K562 (cell line): ENCODE data around the gene IGF1R. TPM values are rescaled to one million over a fixed set of nuclear protein-coding genes. Genes with fewer than 3 reads are reported as not detected.

ENCODE experiments used
- ATAC-seq: fragments of 200-7000 bp; cut with Tn5 transposase; 3 replicates; pipeline ENCODE4 v1.9.1; 2020; ENCODE audit warnings: moderate library complexity
- BruUV-seq: library from RNA; stranded (reverse); fragments of 400-500 nt; replicated peaks from 2 replicates; lab custom pipeline; 2021; lab: Mats Ljungman, UMichigan
- CTCF ChIA-PET: fragments of 300-600 bp; formaldehyde crosslinking; extraction: SDS; loops from one replicate; lab custom pipeline; 2021; ENCODE audit warnings: low intra/inter-chr PET ratio; lab: Yijun Ruan, JAX
- POLR2A ChIA-PET: fragments of 300-600, 350-650 bp; sonication (Branson Sonifier 250); formaldehyde crosslinking; extraction: SDS; loops from one replicate; lab custom pipeline; 2021; ENCODE audit warnings: antibody characterized with exemption, inconsistent platforms; lab: Yijun Ruan, JAX
- DNase-seq, 4 experiments: peaks; one replicate each; pipeline versions ENCODE4 v3.0.0 to v3.0.0-alpha.2; 2011 to 2018; ENCODE audit warnings: low spot score in 3 of 4, mixed read lengths in 3 of 4; ENCODE audit errors: extremely low read depth in 1 of 4
- FAIRE-seq: peaks from 2 replicates; lab custom pipeline; 2011; peaks lifted over from hg19 to GRCh38; lab: Jason Lieb, UNC
- H2AFZ ChIP-seq: 2 replicates; pipeline ENCODE4 v1.6.0; 2011; ENCODE audit warnings: low read depth, low read length, control low read depth, inconsistent platforms
- H3K27ac ChIP-seq: fragments of 200-600 bp; 3 replicates; pipeline ENCODE4 v1.8.0; 2011; ENCODE audit warnings: low read depth, mild to moderate bottlenecking, control low read depth, inconsistent platforms, low read length, moderate library complexity, mixed read lengths; ENCODE audit errors: extremely low read depth
- H3K27me3 ChIP-seq, 2 experiments: fragments of 300-600 bp in 1 of 2; 2 replicates in 1 of 2; 3 replicates in 1 of 2; pipeline versions ENCODE4 v1.6.0 to v1.8.0; 2011; ENCODE audit warnings: inconsistent platforms in 2 of 2, low read length in 2 of 2, mild to moderate bottlenecking in 1 of 2, mixed read lengths in 1 of 2, moderate library complexity in 1 of 2; ENCODE audit not compliant: control insufficient read depth in 2 of 2, insufficient read depth in 2 of 2
- H3K36me3 ChIP-seq: fragments of 300-600 bp; 3 replicates; pipeline ENCODE4 v1.8.0; 2011; ENCODE audit warnings: mild to moderate bottlenecking, low read length, inconsistent platforms; ENCODE audit not compliant: control insufficient read depth, insufficient read depth
- H3K4me1 ChIP-seq, 2 experiments: fragments of 200-600 bp in 1 of 2; replicated peaks in 1 of 2; 2 replicates in 1 of 2; 3 replicates in 1 of 2; pipeline versions ENCODE4 v1.5.1 to v1.8.0; 2011; ENCODE audit warnings: inconsistent platforms in 2 of 2, low read length in 2 of 2, mild to moderate bottlenecking in 1 of 2, mixed read lengths in 1 of 2, moderate library complexity in 1 of 2; ENCODE audit not compliant: control insufficient read depth in 2 of 2, insufficient read depth in 2 of 2
- H3K4me2 ChIP-seq: 2 replicates; pipeline ENCODE4 v1.6.1; 2011; ENCODE audit warnings: low read length, control low read depth, inconsistent platforms, mixed read lengths; ENCODE audit not compliant: insufficient read depth
- H3K4me3 ChIP-seq: fragments of 200-600 bp; sonication (generic), shearing (Covaris generic); 2 replicates; pipeline ENCODE4 v1.5.1; 2016; ENCODE audit warnings: control low read depth, inconsistent platforms
- H3K79me2 ChIP-seq: fragments of 200-600 bp; 3 replicates; pipeline ENCODE4 v1.8.0; 2011; ENCODE audit warnings: low read length, inconsistent platforms; ENCODE audit not compliant: control insufficient read depth, insufficient read depth
- H3K9ac ChIP-seq, 2 experiments: 2 replicates each; pipeline versions ENCODE4 v1.6.0 to v1.6.1; 2011; ENCODE audit warnings: low read depth in 2 of 2, low read length in 2 of 2, control low read depth in 1 of 2, inconsistent platforms in 1 of 2, mild to moderate bottlenecking in 1 of 2, mixed read lengths in 1 of 2; ENCODE audit not compliant: insufficient read depth in 1 of 2
- H3K9me1 ChIP-seq: one replicate; pipeline ENCODE4 v1.6.0; 2011; ENCODE audit warnings: inconsistent platforms, mild to moderate bottlenecking, low read length, moderate library complexity; ENCODE audit not compliant: control insufficient read depth, insufficient read depth
- H3K9me3 ChIP-seq: replicated peaks from 2 replicates; pipeline ENCODE4 v1.5.1; 2011; ENCODE audit warnings: low read depth, low read length, inconsistent platforms; ENCODE audit not compliant: control insufficient read depth, insufficient read depth
- H4K20me1 ChIP-seq: replicated peaks from 2 replicates; pipeline ENCODE4 v1.6.1; 2011; ENCODE audit warnings: low read length, inconsistent platforms, mixed read lengths; ENCODE audit not compliant: control insufficient read depth, insufficient read depth
- ASH1L ChIP-seq: fragments of 450-650 bp; IDR thresholded peaks from 2 replicates; pipeline ENCODE4 v1.6.1; 2018; ENCODE audit warnings: borderline replicate concordance, mild to moderate bottlenecking, low read depth; ENCODE audit not compliant: partially characterized antibody
- CBX5 ChIP-seq: IDR thresholded peaks from 2 replicates; pipeline ENCODE4 v1.6.1; 2014; ENCODE audit warnings: low read depth, borderline replicate concordance
- CREM ChIP-seq: IDR thresholded peaks from 2 replicates; pipeline ENCODE4 v1.6.1; 2014; ENCODE audit warnings: antibody characterized with exemption, low read depth
- FOXJ2 ChIP-seq: fragments of 200-800 bp; sonication (Bioruptor generic); IDR thresholded peaks from 2 replicates; pipeline ENCODE4 v1.6.1; 2016; ENCODE audit warnings: missing genetic modification characterization, missing compliant biosample characterization
- GATAD2A ChIP-seq: fragments of 450-650 bp; IDR thresholded peaks from 2 replicates; pipeline ENCODE4 v1.6.1; 2017
- KLF1 ChIP-seq: fragments of 450-650 bp; IDR thresholded peaks from 2 replicates; pipeline ENCODE4 v1.6.1; 2016; ENCODE audit warnings: missing genetic modification characterization, missing compliant biosample characterization
- MED1 ChIP-seq: sonication (generic); formaldehyde crosslinking; IDR thresholded peaks from 2 replicates; pipeline ENCODE4 v1.8.1; 2023; ENCODE audit warnings: missing genetic modification reagents, borderline replicate concordance
- MYNN ChIP-seq, 2 experiments: sonication (generic); formaldehyde crosslinking in 1 of 2; IDR thresholded peaks; 2 replicates each; pipeline versions ENCODE4 v1.5.0 to v1.6.1; 2016 to 2020; ENCODE audit warnings: antibody characterized with exemption in 1 of 2, missing genetic modification reagents in 1 of 2
- POLR2AphosphoS5 ChIP-seq: IDR thresholded peaks from 2 replicates; pipeline ENCODE4 v1.6.1; 2011; ENCODE audit warnings: mild to moderate bottlenecking, low read depth, low read length, moderate library complexity; ENCODE audit not compliant: control insufficient read depth, insufficient read depth
- POLR3A ChIP-seq: IDR thresholded peaks from 2 replicates; pipeline ENCODE4 v1.6.1; 2011; ENCODE audit warnings: borderline replicate concordance, mild to moderate bottlenecking, moderate library complexity; ENCODE audit not compliant: insufficient read length, insufficient read depth; ENCODE audit errors: extremely low read depth
- PURB ChIP-seq: sonication (generic); formaldehyde crosslinking; IDR thresholded peaks from 2 replicates; pipeline ENCODE4 v1.9.0; 2021; ENCODE audit warnings: low read depth, mild to moderate bottlenecking, missing genetic modification reagents
- RBM22 ChIP-seq: fragments of 200-400 bp; formaldehyde crosslinking; IDR thresholded peaks from 2 replicates; pipeline ENCODE4 v1.6.1; 2018; ENCODE audit warnings: low read length, low read depth; ENCODE audit not compliant: poor library complexity, severe bottlenecking
- ZNF146 ChIP-seq: IDR thresholded peaks from one replicate; pipeline ENCODE4 v1.6.1; 2018; ENCODE audit warnings: missing compliant biosample characterization; ENCODE audit not compliant: unreplicated experiment
- WGBS: fragments of 100-300 bp; shearing (Covaris generic); methylation state at CpG from one replicate; pipeline ENCODE4 v1.1.6; 2016; ENCODE audit warnings: low coverage, mixed read lengths; ENCODE audit not compliant: insufficient coverage; ENCODE audit errors: missing lambda C conversion rate; 5-methylcytosine and 5-hydroxymethylcytosine counted together
- in situ Hi-C: fragments of 300-500 bp; cut with MboI; formaldehyde crosslinking; loops from 4 replicates; pipeline ENCODE4 v1.15.0; 2018; ENCODE audit warnings: inconsistent platforms, mixed read lengths
- intact Hi-C: fragments of 100-400 bp; cut with micrococcal nuclease; formaldehyde crosslinking; loops from 2 replicates; pipeline ENCODE4 v1.14.2; 2022
- polyA plus RNA-seq, 8 experiments: library from polyadenylated mRNA; depleted of rRNA in 4 of 8; stranded (reverse) in 5 of 8; unstranded in 3 of 8; fragments of >200 nt; fragmentation: Nextera tagmentation in 2 of 8; fragmentation: Illumina TruSeq in 1 of 8; extraction: Ambion mirVana in 2 of 8; extraction: Trizol in 1 of 8; gene quantifications; 2 replicates each; pipeline versions ENCODE4 v1.2.1 to v1.2.3, GENCODE V29; 2011 to 2014; ENCODE audit warnings: inconsistent platforms in 1 of 8, missing spikeins in 1 of 8
- total RNA-seq, 7 experiments: library from RNA; depleted of rRNA in 6 of 7; stranded (reverse); fragments of >200 nt in 6 of 7; fragmentation: Illumina TruSeq in 2 of 7; extraction: Trizol in 2 of 7; gene quantifications; 2 replicates each; pipeline versions ENCODE4 v1.2.1 to v1.2.3, GENCODE V29; 2011 to 2021; ENCODE audit warnings: low replicate concordance in 1 of 7
- TF ChIP-seq, protein P1 (sequence below): fragments of 450-650 bp; IDR thresholded peaks from 2 replicates; pipeline ENCODE4 v1.6.1; 2016; ENCODE audit warnings: low read depth, mild to moderate bottlenecking, moderate library complexity
- TF ChIP-seq, protein P2 (sequence below): fragments of 450-650 bp; IDR thresholded peaks from 2 replicates; pipeline ENCODE4 v1.6.1; 2017; ENCODE audit warnings: antibody characterized with exemption

The IGF1R gene
- total and polyA plus RNA-seq, 9 of the 15 experiments (the other 6 are each of a cell fraction or from before 2014, with no cell fraction given), result 0.35 to 8.0 (median 1.6) TPM

DNA sequence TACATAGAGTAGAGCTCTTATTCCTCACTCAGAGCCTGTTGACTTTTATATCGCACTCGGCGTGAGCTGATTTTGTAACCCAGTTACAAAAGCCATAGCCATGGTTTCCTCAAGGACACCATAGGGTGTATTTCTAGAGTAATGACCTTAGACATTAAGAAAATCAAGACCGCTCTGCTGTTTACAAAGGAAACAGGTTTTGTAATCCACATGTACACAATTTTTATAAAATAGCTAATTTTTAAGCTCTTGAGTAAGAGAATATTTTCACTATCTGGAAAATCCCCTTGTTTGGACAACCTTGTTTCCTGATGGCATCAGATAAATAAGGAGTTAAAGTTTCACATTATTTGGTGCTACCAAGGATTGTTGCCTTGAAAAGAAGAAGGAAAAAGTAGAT lies 254.6 kb downstream of the IGF1R start:
- H3K4me3 ChIP-seq, result no peak overlapping the region
- ChIA-PET POLR2A (interaction anchor here (0.8 kb wide), 1 partner anchor 10 kb away, joined by 3 read pairs; no protein-coding TSS in a partner anchor), CTCF (no interaction called here)
- no peak for FAIRE-seq
- no peak overlapping the region for H2AFZ ChIP-seq
- H4K20me1 ChIP-seq, result peaks cover 11% of the 10 kb centered on the region; the same call in 1 of the 2 replicates
- no peaks in the 10 kb centered on the region for H3K9me3 ChIP-seq
- no peak for ATAC-seq
- BruUV-seq, result no TSS peak
- H3K36me3 ChIP-seq, result no peaks in the 10 kb centered on the region
- H3K4me2 ChIP-seq, result no peak overlapping the region
- intact Hi-C loops, result loop anchor here (5.0 kb wide), 1 partner anchor 126 kb away; no protein-coding TSS in a partner anchor
- peaks cover 10 to 43% of the 10 kb centered on the region in 2 experiments for H3K27me3 ChIP-seq
- TF ChIP-seq MYNN (IDR thresholded peaks at IDR 0.05) (no peak), MYNN (CRISPR knock-in tag; IDR thresholded peaks at IDR 0.05) (no peak), ASH1L (no peak), MED1 (CRISPR knock-in tag) (no peak), PURB (no peak), RBM22 (no peak), GATAD2A (no peak), FOXJ2 (no peak), POLR2AphosphoS5 (no peak), CBX5 (no peak), POLR3A (no peak), CREM (no peak), KLF1 (tag) (no peak), ZNF146 (CRISPR knock-in tag) (no peak)
- TF ChIP-seq, protein P1, sequence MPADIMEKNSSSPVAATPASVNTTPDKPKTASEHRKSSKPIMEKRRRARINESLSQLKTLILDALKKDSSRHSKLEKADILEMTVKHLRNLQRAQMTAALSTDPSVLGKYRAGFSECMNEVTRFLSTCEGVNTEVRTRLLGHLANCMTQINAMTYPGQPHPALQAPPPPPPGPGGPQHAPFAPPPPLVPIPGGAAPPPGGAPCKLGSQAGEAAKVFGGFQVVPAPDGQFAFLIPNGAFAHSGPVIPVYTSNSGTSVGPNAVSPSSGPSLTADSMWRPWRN, result no peak
- TF ChIP-seq, protein P2, sequence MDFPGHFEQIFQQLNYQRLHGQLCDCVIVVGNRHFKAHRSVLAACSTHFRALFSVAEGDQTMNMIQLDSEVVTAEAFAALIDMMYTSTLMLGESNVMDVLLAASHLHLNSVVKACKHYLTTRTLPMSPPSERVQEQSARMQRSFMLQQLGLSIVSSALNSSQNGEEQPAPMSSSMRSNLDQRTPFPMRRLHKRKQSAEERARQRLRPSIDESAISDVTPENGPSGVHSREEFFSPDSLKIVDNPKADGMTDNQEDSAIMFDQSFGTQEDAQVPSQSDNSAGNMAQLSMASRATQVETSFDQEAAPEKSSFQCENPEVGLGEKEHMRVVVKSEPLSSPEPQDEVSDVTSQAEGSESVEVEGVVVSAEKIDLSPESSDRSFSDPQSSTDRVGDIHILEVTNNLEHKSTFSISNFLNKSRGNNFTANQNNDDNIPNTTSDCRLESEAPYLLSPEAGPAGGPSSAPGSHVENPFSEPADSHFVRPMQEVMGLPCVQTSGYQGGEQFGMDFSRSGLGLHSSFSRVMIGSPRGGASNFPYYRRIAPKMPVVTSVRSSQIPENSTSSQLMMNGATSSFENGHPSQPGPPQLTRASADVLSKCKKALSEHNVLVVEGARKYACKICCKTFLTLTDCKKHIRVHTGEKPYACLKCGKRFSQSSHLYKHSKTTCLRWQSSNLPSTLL, result no peak
- TF ChIP-seq, all 486 proteins: peak for 0
- in situ Hi-C loops, result no loop called here
- Histone ChIP-seq H3K9ac (no peak overlapping the region), H3K79me2 (no peaks in the 10 kb centered on the region), H3K9me1 (no peaks in the 10 kb centered on the region), H3K4me1 (no peaks in the 10 kb centered on the region; a peak in 1 of 5 replicates), H3K27ac (no peak overlapping the region)
- WGBS, result 63% methylated on average over 4 of the region's 4 CpGs
- no peak for DNase-seq
